22Rv1 (cell line): ENCODE data around the gene XPO4.

Experiments used
- ZFX ChIP-seq: fragments of 450-650 bp; IDR thresholded peaks from 2 replicates; pipeline ENCODE4 v1.6.1; 2017; ENCODE audit warnings: antibody characterized with exemption, borderline replicate concordance
- TF ChIP-seq, protein P1 (sequence below): fragments of 450-650 bp; IDR thresholded peaks from 2 replicates; pipeline ENCODE4 v1.5.1; 2017; ENCODE audit warnings: mild to moderate bottlenecking

DNA sequence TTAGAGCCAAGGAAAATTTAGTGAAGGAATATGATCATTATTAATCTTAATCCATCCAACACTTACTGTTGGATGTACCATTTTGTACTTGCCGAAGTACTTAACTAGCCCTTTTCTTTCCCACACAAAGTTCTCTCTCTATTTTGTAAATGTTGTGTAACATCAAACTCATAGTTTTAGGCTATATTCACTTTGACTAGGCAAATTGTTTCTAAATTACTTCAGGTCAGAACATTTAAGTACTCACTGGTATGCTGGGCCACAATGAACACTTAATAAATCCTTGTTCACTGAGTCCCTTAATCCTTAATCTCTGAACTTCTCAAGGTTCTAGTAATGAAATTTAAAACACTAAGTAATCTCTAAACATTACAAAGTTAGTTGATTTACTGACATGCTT, 79.5 kb downstream of the XPO4 start:
- TF ChIP-seq, protein P1, sequence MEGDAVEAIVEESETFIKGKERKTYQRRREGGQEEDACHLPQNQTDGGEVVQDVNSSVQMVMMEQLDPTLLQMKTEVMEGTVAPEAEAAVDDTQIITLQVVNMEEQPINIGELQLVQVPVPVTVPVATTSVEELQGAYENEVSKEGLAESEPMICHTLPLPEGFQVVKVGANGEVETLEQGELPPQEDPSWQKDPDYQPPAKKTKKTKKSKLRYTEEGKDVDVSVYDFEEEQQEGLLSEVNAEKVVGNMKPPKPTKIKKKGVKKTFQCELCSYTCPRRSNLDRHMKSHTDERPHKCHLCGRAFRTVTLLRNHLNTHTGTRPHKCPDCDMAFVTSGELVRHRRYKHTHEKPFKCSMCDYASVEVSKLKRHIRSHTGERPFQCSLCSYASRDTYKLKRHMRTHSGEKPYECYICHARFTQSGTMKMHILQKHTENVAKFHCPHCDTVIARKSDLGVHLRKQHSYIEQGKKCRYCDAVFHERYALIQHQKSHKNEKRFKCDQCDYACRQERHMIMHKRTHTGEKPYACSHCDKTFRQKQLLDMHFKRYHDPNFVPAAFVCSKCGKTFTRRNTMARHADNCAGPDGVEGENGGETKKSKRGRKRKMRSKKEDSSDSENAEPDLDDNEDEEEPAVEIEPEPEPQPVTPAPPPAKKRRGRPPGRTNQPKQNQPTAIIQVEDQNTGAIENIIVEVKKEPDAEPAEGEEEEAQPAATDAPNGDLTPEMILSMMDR: no peak
- TF ChIP-seq ZFX: no peak
